ENCODE measurements around the gene EGLN2.
"Not testable (repeated sequence)": the region's sequence is repeated elsewhere in the genome, so short reads cannot be mapped to it uniquely, and the experiment has no call there.

The EGLN2 gene

DNA sequence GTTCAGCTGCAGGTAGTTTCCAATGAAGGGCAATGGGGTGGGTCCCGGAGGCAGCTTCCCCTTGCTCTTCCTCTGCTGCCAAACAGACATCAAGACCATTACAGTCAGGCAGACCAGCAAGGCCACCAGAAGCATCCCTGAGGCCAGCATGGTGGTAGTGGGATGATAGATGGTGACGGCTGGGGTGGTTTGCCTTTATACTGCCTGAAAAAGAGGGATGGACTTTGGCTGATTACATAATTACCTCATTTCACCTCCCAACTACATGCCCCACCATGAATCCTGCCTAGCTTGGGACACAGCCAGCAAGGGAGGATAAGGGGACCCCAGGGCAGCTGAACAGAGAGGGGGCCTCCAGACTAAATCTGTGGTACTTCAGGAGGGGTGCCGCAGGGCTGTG, 51.3 kb downstream of the EGLN2 start, which contains the start of gene CYP2A6:
Gene CYP2A6 (minus strand): TSS at position 171 of the 400 bp plus-strand sequence. CDS start 21 bp downstream, at position 150.
- DNase-seq: not testable (repeated sequence)

DNA sequence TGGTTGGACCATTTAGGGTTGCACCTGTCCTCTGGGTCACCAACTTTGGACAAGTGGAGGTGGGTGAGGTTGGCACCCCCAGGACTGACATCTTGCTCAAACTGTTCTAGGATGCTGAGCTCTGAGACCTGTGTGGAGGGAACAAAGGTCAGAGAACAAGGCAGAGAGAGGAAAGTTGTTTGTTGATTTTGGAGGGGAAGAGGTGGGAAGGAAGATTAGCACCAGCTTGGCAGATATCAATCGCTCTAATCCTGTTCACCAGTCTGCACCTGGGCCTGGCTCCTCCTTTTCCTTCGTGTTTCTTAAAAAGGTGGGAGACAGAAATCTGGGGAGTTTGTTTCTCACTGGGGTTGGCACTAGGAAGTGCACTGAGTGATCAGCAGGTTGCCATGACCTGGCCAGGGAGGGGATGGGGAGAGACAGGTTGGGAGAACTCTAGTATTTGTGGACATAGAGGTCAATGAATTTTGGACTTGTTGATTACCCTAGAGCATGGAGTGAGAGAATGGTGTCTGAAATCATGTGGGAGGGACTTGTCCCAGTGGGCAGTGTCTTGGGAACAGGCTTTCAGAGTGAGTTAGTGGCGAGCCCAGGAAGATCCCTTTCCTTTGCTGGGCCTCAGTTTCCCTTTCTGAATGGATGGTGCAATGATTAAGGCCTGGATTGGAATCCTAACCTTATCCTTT, 53.6 kb downstream of the EGLN2 start:
- DNase-seq: not testable (repeated sequence)

All from NCI-H1048 (cell line).